Measurements from ENCODE around the gene PAQR9.

PAQR9 gene

DNA sequence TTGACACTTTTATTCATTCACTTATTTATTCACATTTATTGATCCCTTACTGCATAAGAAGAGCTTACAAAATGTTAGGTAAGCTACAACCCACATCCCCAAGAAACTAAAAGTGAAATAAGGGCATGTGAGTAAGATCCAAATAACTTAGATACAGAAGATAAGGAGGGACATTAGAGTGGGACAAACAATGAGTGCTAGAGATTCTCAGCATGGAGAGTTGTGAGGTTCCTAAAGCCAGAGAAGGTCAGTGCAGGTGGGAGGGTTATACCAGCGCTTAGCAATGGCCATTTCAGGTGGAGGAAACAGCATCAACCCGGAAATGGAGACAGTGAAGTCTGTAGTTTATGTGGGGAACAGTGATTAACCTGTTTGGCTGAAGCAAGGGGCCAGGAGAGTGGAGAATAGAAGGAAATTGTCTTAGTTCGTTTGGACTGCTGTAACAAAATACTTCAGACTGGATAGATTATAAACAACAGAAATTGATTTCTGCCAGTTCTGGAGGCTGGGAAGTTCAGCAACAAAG is 49.1 kb downstream of the PAQR9 start:
- DNase-seq = no peak

DNA sequence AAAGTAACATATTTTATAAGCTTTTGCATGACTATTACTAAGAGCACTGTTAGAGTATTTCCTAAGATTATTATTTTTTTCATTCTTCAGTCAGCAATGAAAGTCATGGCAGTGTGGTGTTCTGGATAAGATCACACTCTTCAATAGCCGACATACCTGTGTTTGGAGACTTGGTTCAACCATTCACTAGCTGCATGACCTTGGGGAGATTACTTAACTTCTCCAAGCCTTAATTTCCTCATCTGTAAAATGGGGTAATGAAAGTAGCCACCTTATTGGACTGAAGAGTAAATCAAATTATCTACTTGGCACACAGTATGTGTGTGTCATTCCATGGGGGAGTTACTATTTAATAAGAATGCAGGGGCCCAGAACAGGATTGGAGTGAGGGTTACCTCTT is 50.0 kb downstream of the PAQR9 start:
- no peak for DNase-seq

DNA sequence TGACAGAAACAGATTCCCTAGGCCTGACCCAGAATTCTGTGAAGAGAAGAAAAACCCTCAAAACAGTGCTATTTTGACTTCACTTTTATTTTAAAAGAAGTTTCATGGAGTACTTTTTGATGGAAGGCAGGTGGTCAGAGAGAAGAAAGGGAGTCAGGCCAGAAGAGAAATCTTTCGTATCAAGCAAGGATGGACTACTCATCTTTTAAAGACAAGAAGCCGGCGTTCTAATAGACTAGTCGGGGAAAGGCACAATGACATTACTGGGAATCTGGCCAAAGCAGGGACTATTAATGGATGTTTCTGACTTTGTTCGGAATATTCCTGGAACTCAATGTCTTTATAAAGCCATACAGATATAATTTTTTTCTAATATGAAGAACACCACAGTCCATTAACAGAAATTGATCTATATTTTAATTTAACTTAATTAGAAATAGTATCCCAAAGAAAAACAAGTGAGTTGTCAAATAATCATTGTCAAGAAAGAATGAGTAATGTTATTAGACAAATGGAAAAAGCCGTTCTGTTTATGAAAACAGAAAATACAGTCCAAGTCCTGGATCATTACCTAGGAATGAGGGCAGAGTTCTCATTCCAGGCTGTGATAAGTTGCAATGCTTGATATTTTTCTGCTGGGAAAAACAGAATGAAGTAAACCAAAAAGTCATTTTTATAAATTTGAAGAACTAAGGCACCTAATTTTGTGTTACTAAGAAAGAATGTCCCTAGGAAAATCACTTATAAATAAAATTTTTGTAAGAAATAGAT is 50.9 kb downstream of the PAQR9 start:
- DNase-seq = no peak
